ENCODE measurements around the gene HMGXB4. TPM values are rescaled to one million over a fixed set of nuclear protein-coding genes. Genes with fewer than 3 reads are reported as not detected.

The HMGXB4 gene
- total and polyA plus RNA-seq, 2 of the 13 experiments (the other 11 are each of a cell fraction or from before 2014, with no cell fraction given) = 13.9 to 16.3 TPM

DNA sequence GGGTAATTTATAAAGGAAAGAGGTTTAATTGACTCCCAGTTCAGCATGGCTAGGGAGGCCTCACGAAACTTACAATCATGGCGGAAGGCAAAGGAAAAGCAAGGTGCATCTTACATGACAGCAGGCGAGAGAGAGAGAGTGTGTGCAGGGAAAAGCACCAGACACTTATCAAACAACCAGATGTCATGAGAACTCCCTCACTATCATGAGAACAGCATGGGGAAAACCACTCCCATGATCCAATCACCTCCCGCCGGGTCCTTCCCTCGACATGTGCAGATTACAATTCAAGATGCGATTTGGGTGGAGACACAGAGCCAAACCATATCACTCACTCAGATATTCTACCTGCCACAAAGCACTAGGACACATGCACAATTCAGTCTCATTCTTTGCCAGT lies 48.1 kb upstream of the HMGXB4 start:
- Histone ChIP-seq H3K4me3 (replicated peaks in 1 of 3; ENCODE audit: insufficient read depth in 1 of 3, low read depth in 2 of 3, low read length in 3 of 3) (no peak overlapping the region), H3K36me3 (replicated peaks in 1 of 2; ENCODE audit: control insufficient read depth in 1 of 2, insufficient read depth in 2 of 2, low read length in 2 of 2) (no peaks in the 10 kb centered on the region; a peak in 3 of 5 replicates), H3K9ac (ENCODE audit: insufficient read depth, low read depth, low read length) (no peak overlapping the region), H3K27ac (ENCODE audit: extremely low read length, insufficient read depth, low read length) (no peak overlapping the region), H3K79me2 (ENCODE audit: insufficient read depth, low read length) (no peaks in the 10 kb centered on the region), H3K9me3 (ENCODE audit: low read length) (no peaks in the 10 kb centered on the region), H4K20me1 (ENCODE audit: insufficient read depth, low read length) (no peaks in the 10 kb centered on the region; the same call in 1 of the 2 replicates), H2AFZ (ENCODE audit: low read length) (no peak overlapping the region), H3K27me3 (ENCODE audit: control insufficient read depth in 1 of 2, insufficient read depth in 2 of 2, low read length in 2 of 2) (no peaks in the 10 kb centered on the region), H3K4me1 (ENCODE audit: insufficient read depth, low read length) (0 out of 2 replicates have a peak, but pooled peaks cover 7% of the 10 kb centered on the region), H3K4me2 (ENCODE audit: low read depth, low read length) (no peak overlapping the region)
- no TSS peak for BruUV-seq (replicated peaks)
- in situ Hi-C loops (cut with HindIII; ENCODE audit: extremely low pct_ligation_motif_present, low pct_unique_long_range_greater_than_20kb) (no loop called here), intact Hi-C loops (cut with micrococcal nuclease; ENCODE audit: unreplicated experiment) (no loop called here)
- 70% methylated on average over 7 of the region's 7 CpGs for WGBS (ENCODE audit: low lambda C conversion rate)
- no peak for TF ChIP-seq KDM1A (CRISPR knock-in tag; IDR thresholded peaks at IDR 0.05)
- TF ChIP-seq RAD21 (CRISPR knock-in tag; IDR thresholded peaks at IDR 0.05) = no peak
- TF ChIP-seq POLR2AphosphoS5 (IDR thresholded peaks at IDR 0.05; ENCODE audit: low read depth, low read length) = no peak
- no peak for TF ChIP-seq GTF2F1 (IDR thresholded peaks at IDR 0.05; ENCODE audit: low read length)
- TF ChIP-seq KLF15 (CRISPR knock-in tag; IDR thresholded peaks at IDR 0.05; ENCODE audit: borderline replicate concordance) = no peak
- no peak for TF ChIP-seq RFXANK (CRISPR knock-in tag; IDR thresholded peaks at IDR 0.05)
- ATAC-seq (no peak), DNase-seq (ENCODE audit: low spot score) (no peak), FAIRE-seq (no peak)
- POLR2A ChIA-PET = no interaction called here
- CTCF ChIA-PET (ENCODE audit: low intra/inter-chr PET ratio, low total read pairs) = no interaction called here

DNA sequence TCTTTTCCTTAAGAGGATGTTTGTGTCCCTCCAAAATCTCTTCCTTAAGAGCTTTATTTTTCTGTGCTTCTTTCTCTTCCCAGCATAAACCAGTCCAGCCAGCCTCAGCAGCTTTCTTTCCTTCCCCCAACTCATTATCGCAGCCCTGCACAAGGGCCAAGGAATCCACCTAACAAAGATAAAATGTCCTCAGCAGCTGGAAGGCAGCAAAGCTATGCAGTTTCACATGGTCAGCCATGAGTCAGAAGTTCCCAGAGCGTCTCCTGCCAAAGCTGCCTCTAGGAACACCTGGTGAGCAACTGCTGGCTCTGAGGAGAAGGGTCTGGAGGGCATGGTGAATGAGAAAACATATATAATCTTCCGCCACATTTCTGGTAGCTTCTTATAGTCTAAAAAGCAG lies 45.3 kb upstream of the HMGXB4 start:
- H3K4me3 ChIP-seq (replicated peaks in 1 of 3; ENCODE audit: insufficient read depth in 1 of 3, low read depth in 2 of 3, low read length in 3 of 3) = no peak overlapping the region
- peaks cover 0 to 2% of the 10 kb centered on the region in 2 experiments; a peak in 3 of 5 replicates for H3K36me3 ChIP-seq (replicated peaks in 1 of 2; ENCODE audit: control insufficient read depth in 1 of 2, insufficient read depth in 2 of 2, low read length in 2 of 2)
- no peaks in the 10 kb centered on the region for H3K9me3 ChIP-seq (ENCODE audit: low read length)
- no peak for DNase-seq (ENCODE audit: low spot score)
- FAIRE-seq = no peak
- 72% methylated on average over 3 of the region's 3 CpGs for WGBS (ENCODE audit: low lambda C conversion rate)
- ATAC-seq = no peak
- intact Hi-C loops (cut with micrococcal nuclease; ENCODE audit: unreplicated experiment) = no loop called here
- CTCF ChIA-PET (ENCODE audit: low intra/inter-chr PET ratio, low total read pairs) = no interaction called here
- no peaks in the 10 kb centered on the region; the same call in 1 of the 2 replicates for H4K20me1 ChIP-seq (ENCODE audit: insufficient read depth, low read length)
- no peak overlapping the region for H3K4me2 ChIP-seq (ENCODE audit: low read depth, low read length)
- no peak overlapping the region for H3K27ac ChIP-seq (ENCODE audit: extremely low read length, insufficient read depth, low read length)
- no peaks in the 10 kb centered on the region for H3K27me3 ChIP-seq (ENCODE audit: control insufficient read depth in 1 of 2, insufficient read depth in 2 of 2, low read length in 2 of 2)
- BruUV-seq (replicated peaks) = no TSS peak
- 0 out of 2 replicates have a peak, but pooled peaks cover 7% of the 10 kb centered on the region for H3K4me1 ChIP-seq (ENCODE audit: insufficient read depth, low read length)
- no peaks in the 10 kb centered on the region for H3K79me2 ChIP-seq (ENCODE audit: insufficient read depth, low read length)
- H3K9ac ChIP-seq (ENCODE audit: insufficient read depth, low read depth, low read length) = no peak overlapping the region
- no peak overlapping the region for H2AFZ ChIP-seq (ENCODE audit: low read length)
- POLR2A ChIA-PET = no interaction called here
- in situ Hi-C loops (cut with HindIII; ENCODE audit: extremely low pct_ligation_motif_present, low pct_unique_long_range_greater_than_20kb) = no loop called here
- TF ChIP-seq NFYC (CRISPR knock-in tag; IDR thresholded peaks at IDR 0.05) (no peak), ZNF317 (CRISPR knock-in tag; IDR thresholded peaks at IDR 0.05) (no peak)

All from HepG2 (cell line).